DMS53 treated with DMSO at 0.1 percent for 48 hours (cell line): ENCODE data around the gene ADIPOQ.
"Not testable (repeated sequence)": the region's sequence is repeated elsewhere in the genome, so short reads cannot be mapped to it uniquely, and the experiment has no call there.

Experiments
- DNase-seq: peaks from one replicate; lab custom pipeline; 2025; ENCODE audit not compliant: unreplicated experiment; lab: John Stamatoyannopoulos, UW

Gene ADIPOQ

GRCh38 chr3:186826410-186826975 lies 16.0 kb upstream of the ADIPOQ start:
- DNase-seq: peak; percentile 5

GRCh38 chr3:186826976-186827857 lies 15.3 kb upstream of the ADIPOQ start:
- DNase-seq: peak; percentile 63

DNA sequence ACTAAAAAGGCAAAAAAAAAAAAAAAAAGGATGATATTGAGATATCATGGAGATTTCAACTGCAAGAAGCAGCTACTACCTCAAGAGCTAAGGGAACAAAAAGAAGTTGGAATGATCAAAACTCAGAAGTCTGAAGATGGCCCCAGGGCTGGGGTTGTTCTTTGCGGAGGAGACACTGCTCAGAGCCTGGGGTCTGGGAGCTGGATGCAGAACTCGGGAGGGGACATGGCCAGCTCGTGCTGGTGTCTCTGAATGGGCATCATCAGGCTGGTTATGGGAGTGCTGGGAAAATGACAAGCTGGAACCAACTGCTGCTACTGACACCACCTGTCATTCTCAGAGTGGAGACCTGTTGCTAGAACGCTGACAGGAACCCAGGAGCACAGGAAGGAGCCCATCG lies 14.2 kb upstream of the ADIPOQ start:
- no peak for DNase-seq

- DNase-seq: no peak
Observed at GRCh38 chr3:186831798-186832197, 10.7 kb upstream of the ADIPOQ start.

DNA sequence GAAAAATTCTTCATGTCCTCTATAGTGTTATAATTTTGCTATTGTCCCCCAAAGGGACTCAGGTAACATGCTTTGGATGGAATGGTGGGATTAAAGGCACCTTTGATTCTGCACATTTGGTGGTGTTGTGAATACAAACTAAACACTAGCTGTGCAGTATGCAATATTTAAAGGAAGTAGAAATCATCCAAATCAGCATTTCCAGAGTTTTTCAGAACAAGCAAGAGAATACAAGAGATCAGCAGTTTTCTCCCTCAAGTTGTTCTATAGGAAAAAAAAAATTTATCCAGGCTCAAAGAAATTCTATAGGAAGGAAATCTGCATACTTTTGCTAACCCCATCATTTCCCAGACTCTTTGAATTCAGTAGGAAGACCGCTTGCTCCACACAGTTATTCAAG lies 10.2 kb upstream of the ADIPOQ start:
- no peak for DNase-seq

GRCh38 chr3:186839874-186840641 lies 2.5 kb upstream of the ADIPOQ start:
- DNase-seq: no peak

- peak; percentile 4 for DNase-seq
Observed at GRCh38 chr3:186841620-186842019, 890 bp upstream of the ADIPOQ start.

GRCh38 chr3:186843039-186843432 lies 526 bp downstream of the ADIPOQ start:
- DNase-seq: peak; percentile 5

DNA sequence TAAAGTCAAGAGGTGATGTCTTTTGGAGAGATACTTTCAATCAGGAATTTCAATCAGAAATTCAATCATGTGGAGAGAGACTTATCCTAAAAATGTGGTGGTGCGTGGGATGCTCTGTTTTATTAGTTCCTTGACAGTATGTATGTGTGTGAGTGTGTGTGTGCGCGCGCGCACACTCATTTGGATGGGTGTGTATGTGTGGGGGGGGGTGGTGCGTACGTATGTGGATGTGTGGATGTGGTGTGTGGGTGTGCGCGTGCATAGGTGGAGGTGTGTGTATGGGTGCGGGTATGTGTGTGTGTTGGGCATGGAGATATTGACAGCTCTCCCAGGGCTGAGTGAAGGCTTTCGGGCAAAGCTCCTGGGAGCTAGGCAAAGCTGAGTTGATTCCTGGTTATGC lies 2.4 kb downstream of the ADIPOQ start:
- no peak for DNase-seq

DNA sequence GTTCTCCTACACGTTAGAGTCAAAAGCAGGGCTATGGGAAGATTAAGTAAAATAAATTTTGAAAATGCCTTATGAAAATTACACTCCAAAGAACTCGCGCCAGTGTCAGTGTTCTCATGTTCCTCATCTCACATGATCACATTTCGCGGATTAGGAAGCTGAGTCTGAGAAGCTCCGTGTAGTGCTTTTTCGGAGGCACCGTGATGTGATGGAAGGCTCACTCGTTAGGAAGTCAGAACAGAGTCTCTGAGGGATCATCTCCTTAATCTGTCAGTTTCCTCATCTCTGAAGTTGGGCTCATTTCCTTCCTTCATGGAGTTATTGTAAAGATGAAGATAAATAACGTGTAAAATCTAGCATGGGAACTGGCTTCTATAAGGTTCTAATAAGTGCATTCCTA lies 3.2 kb downstream of the ADIPOQ start:
- DNase-seq: no peak

DNA sequence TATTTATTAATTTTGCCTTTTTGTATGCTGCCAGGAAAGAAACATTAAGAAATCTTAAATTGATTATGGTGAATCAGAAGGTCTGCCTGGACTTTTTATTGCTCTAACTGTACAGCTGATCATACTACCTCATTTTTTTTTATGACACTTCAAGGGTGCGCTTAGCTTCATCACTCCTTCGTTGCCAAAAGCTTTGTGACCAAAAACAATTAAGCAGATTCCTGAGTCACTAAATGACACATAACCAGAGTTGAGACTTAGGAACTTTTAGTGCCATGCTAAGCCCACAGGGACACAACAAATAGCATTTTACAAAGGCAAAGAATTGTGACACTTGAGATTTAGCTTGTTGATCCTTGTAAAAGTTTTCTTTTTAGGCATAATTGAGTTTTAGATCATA lies 4.9 kb downstream of the ADIPOQ start:
- no peak for DNase-seq

- peak; percentile 38 for DNase-seq
Observed at GRCh38 chr3:186849374-186849975, 7.0 kb downstream of the ADIPOQ start.

DNA sequence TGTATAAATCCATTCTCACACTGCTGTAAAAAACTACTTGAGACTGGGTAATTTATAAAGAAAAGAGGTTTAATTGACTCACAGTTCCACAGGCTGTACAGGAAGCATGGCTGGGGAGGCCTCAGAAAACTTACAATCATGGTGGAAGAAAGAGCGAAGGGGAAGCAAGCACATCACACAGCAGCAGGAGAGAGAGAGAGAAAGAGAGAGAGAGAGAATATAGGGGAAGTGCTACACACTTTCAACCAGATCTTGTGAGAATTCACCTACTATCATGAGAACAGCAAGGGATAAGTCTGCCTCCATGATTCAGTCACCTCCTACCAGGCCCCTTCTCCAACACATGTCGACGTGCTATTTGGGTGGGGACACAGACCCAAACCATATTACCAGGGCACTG lies 9.3 kb downstream of the ADIPOQ start:
- not testable (repeated sequence) for DNase-seq

DNA sequence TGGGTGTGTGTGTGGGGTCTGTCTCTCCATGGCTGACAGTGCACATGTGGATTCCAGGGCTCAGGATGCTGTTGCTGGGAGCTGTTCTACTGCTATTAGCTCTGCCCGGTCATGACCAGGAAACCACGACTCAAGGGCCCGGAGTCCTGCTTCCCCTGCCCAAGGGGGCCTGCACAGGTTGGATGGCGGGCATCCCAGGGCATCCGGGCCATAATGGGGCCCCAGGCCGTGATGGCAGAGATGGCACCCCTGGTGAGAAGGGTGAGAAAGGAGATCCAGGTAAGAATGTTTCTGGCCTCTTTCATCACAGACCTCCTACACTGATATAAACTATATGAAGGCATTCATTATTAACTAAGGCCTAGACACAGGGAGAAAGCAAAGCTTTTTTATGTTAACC lies 10.5 kb downstream of the ADIPOQ start:
- no peak for DNase-seq

DNA sequence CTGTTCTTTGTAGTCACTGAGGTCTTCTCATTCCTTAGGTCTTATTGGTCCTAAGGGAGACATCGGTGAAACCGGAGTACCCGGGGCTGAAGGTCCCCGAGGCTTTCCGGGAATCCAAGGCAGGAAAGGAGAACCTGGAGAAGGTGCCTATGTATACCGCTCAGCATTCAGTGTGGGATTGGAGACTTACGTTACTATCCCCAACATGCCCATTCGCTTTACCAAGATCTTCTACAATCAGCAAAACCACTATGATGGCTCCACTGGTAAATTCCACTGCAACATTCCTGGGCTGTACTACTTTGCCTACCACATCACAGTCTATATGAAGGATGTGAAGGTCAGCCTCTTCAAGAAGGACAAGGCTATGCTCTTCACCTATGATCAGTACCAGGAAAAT lies 11.6 kb downstream of the ADIPOQ start:
- no peak for DNase-seq

DNA sequence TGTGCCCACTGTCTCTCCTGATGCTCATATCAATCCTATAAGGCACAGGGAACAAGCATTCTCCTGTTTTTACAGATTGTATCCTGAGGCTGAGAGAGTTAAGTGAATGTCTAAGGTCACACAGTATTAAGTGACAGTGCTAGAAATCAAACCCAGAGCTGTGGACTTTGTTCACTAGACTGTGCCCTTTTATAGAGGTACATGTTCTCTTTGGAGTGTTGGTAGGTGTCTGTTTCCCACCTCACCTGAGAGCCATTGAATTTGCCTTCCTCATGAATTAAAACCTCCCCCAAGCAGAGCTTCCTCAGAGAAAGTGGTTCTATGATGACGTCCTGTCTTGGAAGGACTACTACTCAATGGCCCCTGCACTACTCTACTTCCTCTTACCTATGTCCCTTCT lies 12.4 kb downstream of the ADIPOQ start:
- no peak for DNase-seq

DNA sequence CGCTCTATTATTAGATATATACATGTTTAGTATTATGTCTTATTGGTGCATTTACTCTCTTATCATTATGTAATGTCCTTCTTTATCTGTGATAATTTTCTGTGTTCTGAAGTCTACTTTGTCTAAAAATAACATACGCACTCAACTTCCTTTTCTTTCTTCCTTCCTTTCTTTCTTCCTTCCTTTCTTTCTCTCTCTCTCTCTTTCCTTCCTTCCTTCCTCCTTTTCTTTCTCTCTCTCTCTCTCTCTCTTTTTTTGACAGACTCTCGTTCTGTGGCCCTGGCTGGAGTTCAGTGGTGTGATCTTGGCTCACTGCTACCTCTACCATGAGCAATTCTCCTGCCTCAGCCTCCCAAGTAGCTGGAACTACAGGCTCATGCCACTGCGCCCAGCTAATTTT lies 15.2 kb downstream of the ADIPOQ start:
- no peak for DNase-seq

GRCh38 chr3:186865215-186865853 lies 22.8 kb downstream of the ADIPOQ start:
- DNase-seq: not testable (repeated sequence)

- not testable (repeated sequence) for DNase-seq
Observed at GRCh38 chr3:186866095-186866494, 23.6 kb downstream of the ADIPOQ start.

GRCh38 chr3:186869253-186870100 lies 27.0 kb downstream of the ADIPOQ start:
- DNase-seq: no peak
